H9 (cell line): ENCODE data around the gene RGS14. TPM values are rescaled to one million over a fixed set of nuclear protein-coding genes. Genes with fewer than 3 reads are reported as not detected.

ENCODE experiments used
- DNase-seq: peaks from one replicate; pipeline ENCODE4 v3.0.0-alpha.2; 2017
- H2AFZ ChIP-seq: one replicate; pipeline ENCODE4 v1.6.1; 2013; ENCODE audit warnings: mild to moderate bottlenecking, low read length, control low read depth, moderate library complexity
- H2AK5ac ChIP-seq: 2 replicates; pipeline ENCODE4 v1.6.1; 2013; ENCODE audit warnings: low read length, control low read depth, mixed read lengths; ENCODE audit not compliant: insufficient read length
- H2BK120ac ChIP-seq: one replicate; pipeline ENCODE4 v1.6.1; 2013; ENCODE audit warnings: low read depth, mild to moderate bottlenecking, low read length, control low read depth, inconsistent platforms; ENCODE audit not compliant: poor library complexity, severe bottlenecking
- H2BK12ac ChIP-seq: 2 replicates; pipeline ENCODE4 v1.6.1; 2013; ENCODE audit warnings: low read length, control low read depth, mixed read lengths, low read depth; ENCODE audit not compliant: insufficient read length
- H2BK15ac ChIP-seq: 2 replicates; pipeline ENCODE4 v1.6.1; 2013; ENCODE audit warnings: low read depth, low read length, control low read depth
- H2BK20ac ChIP-seq: one replicate; pipeline ENCODE4 v1.6.1; 2013; ENCODE audit warnings: low read depth, mild to moderate bottlenecking, low read length, control low read depth, inconsistent platforms; ENCODE audit not compliant: poor library complexity, severe bottlenecking
- H2BK5ac ChIP-seq: 2 replicates; pipeline ENCODE4 v1.6.1; 2013; ENCODE audit warnings: low read length, control low read depth, mixed read lengths; ENCODE audit not compliant: insufficient read length
- H3K14ac ChIP-seq: 2 replicates; pipeline ENCODE4 v1.6.1; 2013; ENCODE audit warnings: low read length, control low read depth; ENCODE audit not compliant: insufficient read depth
- H3K18ac ChIP-seq: 2 replicates; pipeline ENCODE4 v1.6.1; 2013; ENCODE audit warnings: low read depth, mild to moderate bottlenecking, mixed read lengths, low read length, control low read depth; ENCODE audit not compliant: insufficient read length
- H3K23ac ChIP-seq: 2 replicates; pipeline ENCODE4 v1.6.1; 2013; ENCODE audit warnings: low read length, control low read depth, mixed read lengths, low read depth; ENCODE audit not compliant: insufficient read length
- H3K23me2 ChIP-seq: 2 replicates; pipeline ENCODE4 v1.6.1; 2013; ENCODE audit warnings: low read depth, mild to moderate bottlenecking, mixed read lengths, low read length, control low read depth; ENCODE audit not compliant: insufficient read length, poor library complexity, severe bottlenecking
- H3K27ac ChIP-seq: 2 replicates; pipeline ENCODE4 v1.5.1; 2013; ENCODE audit warnings: low read length, control low read depth, mixed read lengths, low read depth; ENCODE audit not compliant: insufficient read length
- H3K27me3 ChIP-seq: 2 replicates; pipeline ENCODE4 v1.6.1; 2013; ENCODE audit warnings: low read length, control low read depth, inconsistent platforms; ENCODE audit not compliant: insufficient read depth
- H3K4ac ChIP-seq: 2 replicates; pipeline ENCODE4 v1.6.1; 2013; ENCODE audit warnings: low read depth, mild to moderate bottlenecking, control low read depth, inconsistent platforms, low read length, moderate library complexity
- H3K4me1 ChIP-seq: 2 replicates; pipeline ENCODE4 v1.6.1; 2013; ENCODE audit warnings: low read length, control low read depth, inconsistent platforms; ENCODE audit not compliant: insufficient read depth
- H3K4me2 ChIP-seq: 2 replicates; pipeline ENCODE4 v1.6.1; 2013; ENCODE audit warnings: low read length, control low read depth, mixed read lengths; ENCODE audit not compliant: insufficient read length, insufficient read depth
- H3K56ac ChIP-seq: 2 replicates; pipeline ENCODE4 v1.6.1; 2013; ENCODE audit warnings: low read depth, mild to moderate bottlenecking, mixed read lengths, low read length, control low read depth; ENCODE audit not compliant: insufficient read length
- H3K79me1 ChIP-seq: 2 replicates; pipeline ENCODE4 v1.6.1; 2013; ENCODE audit warnings: low read depth, mild to moderate bottlenecking, moderate library complexity, low read length, control low read depth, inconsistent platforms; ENCODE audit not compliant: insufficient read depth, poor library complexity, severe bottlenecking
- H3K79me2 ChIP-seq: 2 replicates; pipeline ENCODE4 v1.6.1; 2013; ENCODE audit warnings: low read length, control low read depth, inconsistent platforms; ENCODE audit not compliant: insufficient read depth
- H3K9ac ChIP-seq: 2 replicates; pipeline ENCODE4 v1.6.1; 2013; ENCODE audit warnings: low read length, control low read depth, mixed read lengths; ENCODE audit not compliant: insufficient read length; ENCODE audit errors: extremely low read depth
- H3K9me3 ChIP-seq: one replicate; pipeline ENCODE4 v1.6.1; 2013; ENCODE audit warnings: low read depth, low read length, inconsistent platforms; ENCODE audit not compliant: control insufficient read depth
- H3T11ph ChIP-seq: one replicate; pipeline ENCODE4 v1.6.1; 2013; ENCODE audit warnings: mild to moderate bottlenecking, low read length, control low read depth, inconsistent platforms
- H4K20me1 ChIP-seq: one replicate; pipeline ENCODE4 v1.6.1; 2013; ENCODE audit not compliant: control insufficient read depth, insufficient read length, insufficient read depth
- H4K5ac ChIP-seq: 2 replicates; pipeline ENCODE4 v1.6.1; 2013; ENCODE audit warnings: low read depth, mild to moderate bottlenecking, mixed read lengths, low read length, control low read depth; ENCODE audit not compliant: insufficient read length
- H4K8ac ChIP-seq: replicated peaks from 2 replicates; pipeline ENCODE4 v1.6.1; 2013; ENCODE audit warnings: low read length, control low read depth, mixed read lengths, low read depth; ENCODE audit not compliant: insufficient read length
- H4K91ac ChIP-seq: 2 replicates; pipeline ENCODE4 v1.6.1; 2013; ENCODE audit warnings: low read depth, mild to moderate bottlenecking, moderate library complexity, mixed read lengths, low read length, control low read depth; ENCODE audit not compliant: insufficient read length
- H3K27ac Mint-ChIP-seq, 3 experiments: 2 replicates in 2 of 3; 3 replicates in 1 of 3; pipeline ENCODE4 v1.8.0; 2020 to 2021; ENCODE audit warnings: mixed read lengths in 3 of 3, mild to moderate bottlenecking in 1 of 3, moderate library complexity in 1 of 3
- H3K27me3 Mint-ChIP-seq: 2 replicates; pipeline ENCODE4 v1.8.0; 2021; ENCODE audit warnings: low read depth, mild to moderate bottlenecking, moderate library complexity, mixed read lengths
- H3K36me3 Mint-ChIP-seq, 3 experiments: 2 replicates in 2 of 3; 3 replicates in 1 of 3; pipeline ENCODE4 v1.8.0; 2020 to 2021; ENCODE audit warnings: low read depth in 3 of 3, mixed read lengths in 3 of 3; ENCODE audit not compliant: insufficient read depth in 1 of 3
- H3K4me1 Mint-ChIP-seq, 2 experiments: 2 replicates each; pipeline ENCODE4 v1.8.0; 2020; ENCODE audit warnings: mixed read lengths in 2 of 2
- H3K4me3 Mint-ChIP-seq, 2 experiments: 2 replicates in 1 of 2; 3 replicates in 1 of 2; pipeline ENCODE4 v1.8.0; 2020 to 2021; ENCODE audit warnings: mild to moderate bottlenecking in 2 of 2, mixed read lengths in 2 of 2, moderate library complexity in 1 of 2
- H3K9me3 Mint-ChIP-seq, 2 experiments: 2 replicates in 1 of 2; 3 replicates in 1 of 2; pipeline ENCODE4 v1.8.0; 2020; ENCODE audit warnings: mild to moderate bottlenecking in 2 of 2, mixed read lengths in 2 of 2, moderate library complexity in 1 of 2
- CTCF ChIP-seq: fragments of 200-600 bp; sonication (generic); conservative IDR thresholded peaks from 3 replicates; pipeline ENCODE4 v1.8.0; 2021; ENCODE audit warnings: antibody characterized with exemption, mild to moderate bottlenecking
- WGBS: extraction: QIAGEN DNeasy Blood & Tissue Kit; methylation state at CpG from one replicate; pipeline ENCODE4 v1.1.7; 2013; ENCODE audit warnings: missing lambda C conversion rate, low lambda C conversion rate, mixed read lengths; ENCODE audit not compliant: insufficient read length; ENCODE audit errors: extremely low coverage; 5-methylcytosine and 5-hydroxymethylcytosine counted together
- total RNA-seq: library from RNA; stranded (reverse); gene quantifications from 2 replicates; pipeline ENCODE4 v1.2.1, GENCODE V29; 2021

Gene RGS14
- total RNA-seq, 1 experiment from 2014 or later = 12.3 TPM

GRCh38 chr5:177388521-177389052 lies 30.9 kb downstream of the RGS14 start:
- no peak overlapping the region for H3K4ac ChIP-seq
- TF ChIP-seq CTCF = no peak
- no peak overlapping the region for H4K5ac ChIP-seq
- no peak overlapping the region for H3K18ac ChIP-seq
- H2AFZ ChIP-seq = no peak overlapping the region
- no peaks in the 10 kb centered on the region for H4K20me1 ChIP-seq
- H3K27me3 ChIP-seq = no peaks in the 10 kb centered on the region; the same call in 1 of the 2 replicates
- Mint-ChIP-seq H3K9me3 (no peaks in the 10 kb centered on the region), H3K27ac (no peak overlapping the region), H3K27me3 (peaks cover 68% of the 10 kb centered on the region), H3K36me3 (no peaks in the 10 kb centered on the region), H3K4me3 (no peak overlapping the region), H3K4me1 (peaks cover 17 to 23% of the 10 kb centered on the region in 2 experiments)
- H3K23me2 ChIP-seq = no peaks in the 10 kb centered on the region
- no CpG with 5 or more reads among the region's 10 CpGs for WGBS
- H3K79me1 ChIP-seq = no peaks in the 10 kb centered on the region
- H4K8ac ChIP-seq = no peak overlapping the region
- no peaks in the 10 kb centered on the region for H3K9me3 ChIP-seq
- no peak overlapping the region for H2BK5ac ChIP-seq
- H3K79me2 ChIP-seq = no peaks in the 10 kb centered on the region
- no peak overlapping the region for H4K91ac ChIP-seq
- H3K14ac ChIP-seq = no peak overlapping the region
- no peak overlapping the region for H3T11ph ChIP-seq
- no peak overlapping the region for H2AK5ac ChIP-seq
- H2BK20ac ChIP-seq = no peak overlapping the region
- H3K9ac ChIP-seq = no peak overlapping the region
- no peak overlapping the region for H2BK120ac ChIP-seq
- H3K23ac ChIP-seq = no peak overlapping the region
- H3K27ac ChIP-seq = no peak overlapping the region
- H2BK12ac ChIP-seq = no peak overlapping the region
- no peak for DNase-seq
- H3K56ac ChIP-seq = no peak overlapping the region
- H3K4me1 ChIP-seq = no peaks in the 10 kb centered on the region
- no peak overlapping the region for H2BK15ac ChIP-seq
- H3K4me2 ChIP-seq = no peak overlapping the region
